ENCODE results near the gene VPS41.

DNA sequence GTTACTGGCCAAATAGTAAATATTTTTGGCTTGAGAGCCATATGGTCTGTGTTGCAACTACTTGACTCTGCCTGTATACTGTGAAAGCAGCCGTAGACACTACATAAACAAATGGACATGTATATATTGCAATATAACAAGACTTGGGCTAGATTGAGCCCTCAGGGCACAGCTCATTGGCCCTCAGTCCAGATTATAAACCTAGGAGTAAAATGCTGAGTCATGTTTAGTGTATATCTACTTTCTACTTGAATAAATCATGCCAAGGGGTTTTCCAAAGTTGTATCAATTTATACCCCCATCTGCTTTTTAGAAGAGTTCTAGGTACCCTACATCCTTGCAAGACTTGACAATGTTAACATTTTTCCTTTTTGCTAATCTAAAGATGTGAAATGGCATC, 41.3 kb upstream of the VPS41 start:
- TF ChIP-seq CTCF (conservative IDR thresholded peaks at IDR 0.05) (no peak), ZFX (IDR thresholded peaks at IDR 0.05) (no peak)
